GM12878 (cell line): Measurements from ENCODE around the gene NEGR1.

ENCODE experiments used
- CHD2 ChIP-seq: IDR thresholded peaks from 2 replicates; pipeline ENCODE4 v1.6.1; 2011; ENCODE audit warnings: low read depth, low read length, improper control_type of control experiment, borderline replicate concordance
- EP300 ChIP-seq, 2 experiments: fragments of 150-350 bp in 1 of 2; IDR thresholded peaks; 2 replicates each; pipeline ENCODE4 v1.6.1; 2011 to 2012; ENCODE audit warnings: low read depth in 2 of 2, low read length in 2 of 2, borderline replicate concordance in 1 of 2, improper control_type of control experiment in 1 of 2, inconsistent platforms in 1 of 2; ENCODE audit not compliant: control insufficient read depth in 1 of 2
- NFIC ChIP-seq: IDR thresholded peaks from 2 replicates; pipeline ENCODE4 v1.6.1; 2012; ENCODE audit warnings: low read depth, mild to moderate bottlenecking, inconsistent platforms, low read length, moderate library complexity
- SRF ChIP-seq, 2 experiments: IDR thresholded peaks; 2 replicates each; pipeline ENCODE4 v1.6.1; 2011; ENCODE audit warnings: low read depth in 2 of 2, low read length in 2 of 2, mild to moderate bottlenecking in 1 of 2, moderate library complexity in 1 of 2
- YY1 ChIP-seq: IDR thresholded peaks from 2 replicates; pipeline ENCODE4 v1.6.1; 2011; ENCODE audit warnings: low read depth, mild to moderate bottlenecking, low read length
- TF ChIP-seq, protein P1 (sequence below), 3 experiments: IDR thresholded peaks in 2 of 3; conservative IDR thresholded peaks in 1 of 3; 2 replicates each; pipeline ENCODE4 v1.5.1; 2011; ENCODE audit warnings: low read depth in 3 of 3, low read length in 3 of 3, mild to moderate bottlenecking in 3 of 3, control low read depth in 2 of 3, moderate library complexity in 2 of 3, inconsistent platforms in 1 of 3, mixed read lengths in 1 of 3; ENCODE audit not compliant: control insufficient read depth in 2 of 3, insufficient read depth in 1 of 3; ENCODE audit errors: extremely low read depth in 1 of 3
- TF ChIP-seq, protein P2 (sequence below): IDR thresholded peaks from 2 replicates; pipeline ENCODE4 v1.6.1; 2012; ENCODE audit warnings: low read depth, low read length, improper control_type of control experiment

DNA sequence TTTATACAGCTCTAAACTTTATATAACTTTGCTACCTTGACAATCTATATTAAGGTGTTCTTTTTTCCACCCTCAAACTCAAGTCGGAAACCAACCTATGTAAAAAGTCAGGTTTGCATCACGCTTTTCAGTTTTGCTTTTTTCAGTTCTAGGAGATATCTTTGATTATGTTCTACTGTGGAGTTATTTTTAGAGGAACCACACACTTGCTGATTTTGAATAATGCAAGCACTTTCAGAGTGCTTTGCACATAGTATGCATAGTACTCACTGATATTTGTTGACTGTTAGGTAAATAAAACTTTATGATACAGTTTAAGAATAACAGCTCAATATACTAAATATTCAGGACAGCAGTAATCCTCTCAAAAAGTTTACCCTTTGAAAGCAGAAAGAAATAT is 637.3 kb downstream of the NEGR1 start:
- TF ChIP-seq, protein P1, sequence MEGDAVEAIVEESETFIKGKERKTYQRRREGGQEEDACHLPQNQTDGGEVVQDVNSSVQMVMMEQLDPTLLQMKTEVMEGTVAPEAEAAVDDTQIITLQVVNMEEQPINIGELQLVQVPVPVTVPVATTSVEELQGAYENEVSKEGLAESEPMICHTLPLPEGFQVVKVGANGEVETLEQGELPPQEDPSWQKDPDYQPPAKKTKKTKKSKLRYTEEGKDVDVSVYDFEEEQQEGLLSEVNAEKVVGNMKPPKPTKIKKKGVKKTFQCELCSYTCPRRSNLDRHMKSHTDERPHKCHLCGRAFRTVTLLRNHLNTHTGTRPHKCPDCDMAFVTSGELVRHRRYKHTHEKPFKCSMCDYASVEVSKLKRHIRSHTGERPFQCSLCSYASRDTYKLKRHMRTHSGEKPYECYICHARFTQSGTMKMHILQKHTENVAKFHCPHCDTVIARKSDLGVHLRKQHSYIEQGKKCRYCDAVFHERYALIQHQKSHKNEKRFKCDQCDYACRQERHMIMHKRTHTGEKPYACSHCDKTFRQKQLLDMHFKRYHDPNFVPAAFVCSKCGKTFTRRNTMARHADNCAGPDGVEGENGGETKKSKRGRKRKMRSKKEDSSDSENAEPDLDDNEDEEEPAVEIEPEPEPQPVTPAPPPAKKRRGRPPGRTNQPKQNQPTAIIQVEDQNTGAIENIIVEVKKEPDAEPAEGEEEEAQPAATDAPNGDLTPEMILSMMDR (IDR thresholded peaks at IDR 0.05 in 2 of 3, conservative IDR thresholded peaks at IDR 0.05 in 1 of 3; ENCODE audit: control insufficient read depth in 2 of 3, extremely low read depth in 1 of 3, insufficient read depth in 1 of 3, low read depth in 3 of 3, low read length in 3 of 3): no peak
- TF ChIP-seq EP300 (IDR thresholded peaks at IDR 0.05; ENCODE audit: borderline replicate concordance in 1 of 2, control insufficient read depth in 1 of 2, low read depth in 2 of 2, low read length in 2 of 2) (no peak), CHD2 (no peak), NFIC (no peak), YY1 (no peak), SRF (IDR thresholded peaks at IDR 0.05; ENCODE audit: low read depth in 2 of 2, low read length in 2 of 2) (no peak)
- TF ChIP-seq, protein P2, sequence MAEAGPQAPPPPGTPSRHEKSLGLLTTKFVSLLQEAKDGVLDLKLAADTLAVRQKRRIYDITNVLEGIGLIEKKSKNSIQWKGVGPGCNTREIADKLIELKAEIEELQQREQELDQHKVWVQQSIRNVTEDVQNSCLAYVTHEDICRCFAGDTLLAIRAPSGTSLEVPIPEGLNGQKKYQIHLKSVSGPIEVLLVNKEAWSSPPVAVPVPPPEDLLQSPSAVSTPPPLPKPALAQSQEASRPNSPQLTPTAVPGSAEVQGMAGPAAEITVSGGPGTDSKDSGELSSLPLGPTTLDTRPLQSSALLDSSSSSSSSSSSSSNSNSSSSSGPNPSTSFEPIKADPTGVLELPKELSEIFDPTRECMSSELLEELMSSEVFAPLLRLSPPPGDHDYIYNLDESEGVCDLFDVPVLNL: no peak
